NCI-H187 treated with DMSO at 0.1 percent for 48 hours (cell line): ENCODE measurements around the gene TFF3.

Source experiments
- DNase-seq: peaks from one replicate; lab custom pipeline; 2025; lab: John Stamatoyannopoulos, UW

TFF3 gene, protein sequence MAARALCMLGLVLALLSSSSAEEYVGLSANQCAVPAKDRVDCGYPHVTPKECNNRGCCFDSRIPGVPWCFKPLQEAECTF

DNA sequence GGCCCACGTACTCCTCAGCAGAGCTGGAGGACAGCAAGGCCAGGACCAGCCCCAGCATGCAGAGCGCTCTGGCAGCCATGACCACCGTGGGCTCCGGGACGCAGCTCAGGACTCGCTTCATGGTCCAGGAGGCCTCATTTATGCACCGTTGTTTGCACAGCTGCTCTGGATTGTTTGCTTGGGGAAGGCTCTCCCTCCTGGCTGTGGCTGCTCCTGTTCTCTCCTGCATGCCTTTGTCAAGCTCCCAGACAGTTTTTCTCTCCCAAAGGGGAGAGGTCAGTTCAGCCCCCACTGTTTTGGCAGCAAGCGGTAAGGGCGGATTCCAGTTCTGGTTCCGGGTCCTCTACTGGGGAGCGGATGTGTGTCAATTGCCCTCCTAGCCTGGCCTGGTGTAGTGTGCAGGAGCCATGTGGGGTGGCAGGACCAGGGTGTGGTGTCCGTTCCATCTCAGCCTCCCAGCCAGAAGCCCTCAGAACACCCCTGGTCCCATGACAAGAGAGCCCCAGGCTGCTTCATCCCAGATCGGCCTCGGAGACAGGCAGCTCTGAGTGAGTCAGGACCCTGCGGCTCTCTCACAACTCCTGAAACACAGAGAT lies at the start of gene TFF3:
Gene TFF3, minus strand, starts transcription at position 114 of the 596 bp plus-strand sequence. Its CDS starts 35 bp downstream, at position 79.
- peak; percentile 92 for DNase-seq

DNA sequence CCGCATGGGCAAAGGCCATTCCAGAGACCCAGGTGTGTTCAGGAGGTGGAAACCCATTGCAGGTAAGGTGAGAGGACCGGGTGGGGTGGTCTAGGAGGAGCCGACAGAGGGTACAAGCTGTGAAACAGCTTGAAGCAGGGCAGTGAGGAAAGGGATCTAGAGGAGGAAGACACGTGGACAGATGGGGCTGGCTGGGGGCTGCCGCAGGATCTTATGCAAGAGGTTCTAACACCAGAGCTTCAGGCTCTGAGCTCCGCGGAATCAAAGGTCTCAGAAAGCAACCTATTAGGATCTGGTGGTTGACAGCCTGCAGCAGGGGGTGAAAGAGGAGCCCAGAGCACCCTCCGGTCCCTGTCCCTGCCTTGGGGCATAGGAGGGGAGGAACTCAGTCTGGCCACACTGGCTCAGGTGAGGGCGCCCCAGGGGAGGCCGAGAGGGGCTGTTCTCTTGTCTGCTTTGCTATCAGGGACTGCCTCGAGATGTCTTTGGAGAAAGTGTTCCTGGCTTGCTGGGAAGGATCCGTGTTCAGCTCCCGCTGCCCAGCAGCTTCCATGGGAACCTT lies 49.2 kb upstream of the TFF3 start:
- DNase-seq: no peak

DNA sequence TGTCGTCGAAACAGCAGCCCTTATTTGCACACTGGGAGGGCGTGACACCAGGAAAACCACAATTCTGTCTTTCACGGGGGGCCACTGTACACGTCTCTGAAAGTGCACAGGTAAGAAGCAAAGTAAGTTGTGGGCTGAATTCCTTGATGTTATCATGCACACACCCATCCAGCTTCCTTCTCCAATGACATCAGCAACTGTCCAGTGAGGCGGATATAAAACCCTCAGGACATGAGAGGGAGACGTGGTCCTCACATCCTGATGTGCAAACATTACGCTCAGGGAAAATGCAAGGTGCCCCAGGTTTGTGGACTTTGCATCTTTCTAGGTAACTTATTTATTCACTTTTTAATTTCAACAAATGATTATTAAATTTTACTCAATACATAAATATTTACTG lies 48.1 kb upstream of the TFF3 start:
- no peak for DNase-seq

DNA sequence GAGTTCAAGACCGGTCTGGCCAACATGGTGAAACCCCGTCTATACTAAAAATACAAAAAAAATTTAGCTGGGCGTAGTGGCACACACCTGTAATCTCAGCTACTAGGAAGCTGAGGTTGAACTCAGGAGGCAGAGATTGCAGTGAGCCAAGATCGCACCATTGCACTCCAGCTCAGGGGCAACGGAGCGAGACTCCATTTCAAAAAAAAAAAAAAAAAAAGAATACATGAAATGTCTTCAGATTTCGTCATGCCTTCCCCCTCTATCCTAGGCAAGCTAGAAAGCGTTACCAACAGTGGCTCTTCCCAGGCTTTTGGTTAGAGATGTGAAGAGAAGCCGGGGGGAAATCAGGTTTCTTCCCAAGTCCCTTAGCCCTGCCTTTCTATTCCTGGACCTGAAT lies 47.5 kb upstream of the TFF3 start:
- no peak for DNase-seq

DNA sequence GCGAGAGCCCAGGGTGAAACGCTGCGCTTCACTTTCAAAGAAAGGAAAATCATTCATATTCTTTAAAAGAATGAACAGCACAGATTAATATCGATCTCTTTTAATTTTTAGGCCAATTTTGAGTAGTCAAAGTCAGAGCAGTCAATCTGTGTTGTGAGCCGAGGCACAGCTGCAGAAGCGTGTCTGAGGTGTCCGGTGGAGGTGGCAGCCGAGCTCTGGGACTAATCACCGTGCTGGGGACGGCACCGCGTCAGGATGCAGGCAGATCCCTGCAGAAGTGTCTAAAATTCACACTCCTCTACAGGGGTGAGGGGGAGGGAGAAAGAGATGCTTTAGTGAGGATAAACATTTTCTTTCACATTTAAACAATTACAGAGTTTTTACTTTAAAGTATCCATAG lies 47.0 kb upstream of the TFF3 start:
- no peak for DNase-seq

DNA sequence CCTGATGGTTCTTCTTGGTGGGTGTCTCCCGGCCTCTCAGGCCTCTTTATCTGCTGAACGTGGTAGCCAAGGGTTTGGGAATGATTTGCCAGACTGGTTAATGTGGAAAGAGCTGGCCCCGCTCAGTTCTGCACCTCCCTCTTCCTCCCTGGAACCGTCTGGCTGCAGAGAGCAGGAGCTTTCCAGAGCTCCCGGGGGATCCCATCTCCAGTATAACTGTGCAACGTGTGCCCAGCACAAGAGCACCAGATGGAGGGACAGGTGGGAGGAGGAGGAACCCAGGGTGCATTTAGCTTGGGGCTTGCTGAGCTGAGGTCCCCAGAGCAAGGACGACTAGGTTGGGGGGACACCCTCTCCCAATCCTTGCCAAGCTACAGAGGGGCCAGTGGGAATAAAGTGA lies 46.1 kb upstream of the TFF3 start:
- no peak for DNase-seq

DNA sequence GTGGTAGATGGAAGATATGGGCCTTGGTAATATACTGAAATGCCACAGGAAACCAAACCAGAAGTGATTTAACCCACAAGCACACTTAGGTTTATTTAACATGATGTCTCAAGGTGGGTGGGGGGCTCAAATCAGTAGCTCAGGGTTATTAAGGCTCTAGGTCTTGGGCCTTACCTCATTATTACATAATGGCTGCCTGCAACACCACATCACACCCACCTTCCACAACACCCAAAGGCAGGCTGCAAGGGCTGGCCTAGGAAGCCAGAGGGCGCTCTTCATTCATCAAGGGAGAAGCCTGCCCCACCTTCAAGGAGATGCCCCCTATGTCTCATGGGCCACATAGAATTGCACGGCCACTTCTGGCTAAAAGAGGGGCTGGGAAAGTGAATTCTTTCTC lies 45.1 kb upstream of the TFF3 start:
- no peak for DNase-seq

DNA sequence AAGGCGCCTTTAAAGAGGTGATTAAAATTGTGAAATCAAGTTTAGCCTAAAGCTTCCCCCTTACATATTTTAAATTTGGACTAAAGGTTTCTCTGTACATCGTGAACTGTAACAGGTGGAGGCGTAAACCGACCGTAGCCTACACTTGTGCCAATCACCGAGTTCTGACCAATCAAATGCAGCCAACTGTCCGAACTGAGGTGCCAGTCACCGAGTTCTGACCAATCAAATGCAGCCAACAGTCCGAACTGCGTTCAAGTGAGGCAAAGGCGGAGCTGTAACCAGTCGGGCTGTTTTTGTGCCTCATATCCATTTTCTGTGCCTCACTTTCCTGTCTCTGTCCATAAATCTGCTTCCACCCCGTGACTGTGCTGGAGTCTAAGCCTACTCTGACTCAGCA lies 43.7 kb upstream of the TFF3 start:
- no peak for DNase-seq

DNA sequence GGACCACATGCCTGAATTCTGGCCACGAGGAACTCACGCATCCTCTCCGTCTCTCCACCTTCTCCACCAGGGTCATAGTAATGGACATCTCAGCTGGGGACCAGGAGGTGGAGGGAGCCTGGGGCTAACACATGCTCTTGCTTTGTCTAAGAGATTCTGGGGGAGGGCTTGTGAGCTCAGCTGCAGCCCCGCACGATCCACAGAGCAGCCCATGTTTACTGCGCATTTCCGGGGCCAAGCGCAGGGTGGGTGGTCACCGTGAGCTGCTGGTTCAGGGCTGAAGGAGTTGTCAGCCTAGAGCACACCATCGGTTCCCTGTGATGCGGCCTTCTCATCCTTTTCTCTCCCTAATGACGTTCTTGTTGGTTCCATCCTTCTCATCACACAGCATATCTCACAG lies 43.1 kb upstream of the TFF3 start:
- DNase-seq: no peak

DNA sequence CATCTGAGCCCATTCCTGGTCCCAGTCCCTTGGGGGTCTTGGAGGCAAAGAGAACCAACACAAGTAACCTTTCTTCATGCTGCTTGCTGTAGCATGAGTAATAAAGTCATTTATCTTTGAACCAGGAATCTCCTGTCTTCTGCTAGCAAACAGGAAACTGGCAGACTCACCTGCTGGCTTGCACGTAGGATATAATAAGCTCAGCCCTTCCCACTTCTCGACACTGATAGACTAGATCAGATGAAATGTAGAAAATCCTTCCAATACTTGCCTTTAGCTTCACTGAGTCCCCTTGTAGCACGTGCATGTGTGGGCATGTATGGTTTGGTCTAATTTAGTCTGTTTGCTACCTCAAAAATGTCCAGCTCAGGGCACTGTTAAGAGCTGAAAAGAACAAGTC lies 42.1 kb upstream of the TFF3 start:
- no peak for DNase-seq

DNA sequence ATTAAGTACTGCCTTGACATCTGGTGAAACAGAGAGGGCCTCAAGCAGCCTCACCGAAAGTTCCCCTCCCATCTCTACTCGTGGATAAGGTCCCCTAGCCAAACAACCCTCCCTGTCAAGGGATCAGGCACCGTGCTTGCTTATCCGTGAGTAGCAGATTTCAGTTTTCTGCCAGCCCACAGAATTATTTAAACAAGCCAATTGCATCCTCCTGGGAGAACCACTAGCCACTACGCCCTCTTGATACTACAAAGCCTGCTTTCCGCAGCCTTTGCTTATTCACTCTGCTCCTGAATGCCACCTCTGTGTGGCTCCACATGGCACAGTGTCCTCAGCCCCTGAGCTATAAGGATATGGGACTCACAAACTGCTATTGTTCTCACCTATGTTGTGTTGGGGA lies 41.4 kb upstream of the TFF3 start:
- DNase-seq: no peak

DNA sequence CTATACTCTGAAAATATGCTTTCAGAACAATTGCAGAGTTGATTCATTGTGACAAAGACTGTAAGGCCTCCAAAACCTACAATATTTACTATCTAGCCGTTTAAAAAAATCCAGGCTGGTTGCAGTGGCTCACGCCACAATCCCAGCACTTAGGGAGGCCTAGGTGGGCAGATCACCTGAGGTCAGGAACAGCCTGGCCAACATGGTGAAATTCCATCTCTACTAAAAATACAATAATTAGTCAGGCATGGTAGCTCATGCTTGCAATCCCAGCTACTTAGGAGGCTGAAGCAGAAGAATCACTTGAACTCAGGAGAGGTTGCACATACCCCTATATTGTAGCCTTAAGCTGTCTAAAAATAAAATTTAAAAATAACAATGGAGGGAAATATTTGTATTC lies 40.8 kb upstream of the TFF3 start:
- DNase-seq: no peak

DNA sequence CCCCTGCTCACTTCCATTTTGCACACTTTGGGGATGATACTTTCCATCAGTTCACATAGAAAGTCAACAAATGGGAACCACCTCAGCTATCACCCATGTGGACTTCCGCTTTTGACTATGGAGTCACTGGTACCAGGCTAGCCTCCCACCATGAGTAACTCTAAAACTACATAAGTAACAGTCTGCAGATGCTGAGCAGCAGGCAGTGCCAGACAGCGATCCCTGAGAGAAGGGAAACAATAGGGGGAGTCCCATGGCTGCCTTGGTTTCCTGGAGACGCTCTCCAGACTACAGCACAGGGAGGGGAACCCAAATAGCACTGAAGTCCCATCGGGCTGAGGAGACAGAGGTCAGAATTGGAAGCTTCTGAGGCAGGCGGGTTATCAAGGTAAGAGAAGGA lies 38.4 kb upstream of the TFF3 start:
- DNase-seq: no peak

DNA sequence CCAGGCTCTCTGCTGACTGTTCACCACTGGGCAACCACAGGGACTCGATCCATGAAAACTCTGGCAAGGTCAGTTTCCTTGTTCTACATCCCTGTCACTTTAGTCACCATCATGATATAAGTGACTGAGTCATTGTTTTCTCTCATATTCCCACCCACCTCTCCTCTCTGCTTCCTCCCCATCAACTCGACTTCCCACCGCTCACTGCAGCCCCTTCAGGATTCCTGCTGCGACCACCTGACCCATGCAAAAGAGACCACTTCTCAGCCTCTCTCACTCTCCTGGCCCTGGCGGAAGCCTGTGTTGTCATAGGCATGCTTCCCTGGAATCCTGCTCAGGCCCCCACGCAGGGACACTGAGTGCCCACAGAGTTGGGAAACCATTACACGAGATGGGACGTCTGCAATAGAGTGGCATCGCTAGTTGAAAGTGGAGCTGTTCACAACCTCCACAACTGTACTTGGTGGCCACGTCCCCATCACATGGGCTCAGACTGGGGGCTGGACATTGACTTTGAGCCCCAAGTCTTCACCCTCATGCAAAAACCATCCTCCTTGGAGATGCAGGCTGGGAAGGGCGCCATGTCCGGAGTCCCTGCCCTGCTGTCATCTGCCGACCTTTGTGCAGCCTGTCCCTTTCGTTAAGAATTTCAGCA lies 37.4 kb upstream of the TFF3 start:
- DNase-seq: no peak

DNA sequence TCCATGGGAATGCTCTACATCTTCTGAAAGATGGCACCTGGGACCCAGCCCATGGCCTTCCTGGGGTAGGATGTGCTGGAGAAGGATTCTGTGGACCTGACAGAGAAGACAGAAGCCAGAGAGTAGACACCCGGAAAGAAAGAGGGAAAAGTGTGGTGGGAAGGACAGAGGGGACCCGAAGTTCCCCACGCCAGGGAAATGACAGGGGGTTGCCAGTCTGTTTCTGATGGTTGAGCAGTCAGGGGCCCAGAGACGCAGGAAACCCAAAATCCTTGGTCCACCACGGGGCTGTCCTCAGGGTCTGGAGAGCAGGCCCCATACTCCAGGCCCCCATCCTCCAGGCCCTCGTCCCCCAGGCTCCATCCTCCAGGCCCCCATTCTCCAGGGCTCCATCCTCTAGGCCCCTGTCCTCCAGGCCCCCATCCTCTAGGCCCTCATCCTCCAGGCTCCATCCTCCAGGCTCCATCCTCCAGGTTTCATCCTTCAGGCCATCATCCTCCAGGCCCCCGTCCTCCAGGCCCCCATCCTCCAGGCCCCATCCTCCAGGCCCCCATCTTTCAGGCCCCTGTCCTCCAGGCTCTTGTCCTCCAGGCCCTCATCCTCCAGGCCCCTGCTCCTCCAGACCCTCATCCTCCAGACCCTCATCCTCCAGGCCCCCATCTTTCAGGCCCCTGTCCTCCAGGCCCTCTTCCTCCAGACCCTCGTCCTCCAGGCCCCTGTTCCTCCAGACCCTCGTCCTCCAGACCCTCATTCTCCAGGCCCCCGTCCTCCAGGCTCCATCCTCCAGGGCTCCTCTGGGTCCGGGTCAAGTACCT lies 36.6 kb upstream of the TFF3 start:
- no peak for DNase-seq

DNA sequence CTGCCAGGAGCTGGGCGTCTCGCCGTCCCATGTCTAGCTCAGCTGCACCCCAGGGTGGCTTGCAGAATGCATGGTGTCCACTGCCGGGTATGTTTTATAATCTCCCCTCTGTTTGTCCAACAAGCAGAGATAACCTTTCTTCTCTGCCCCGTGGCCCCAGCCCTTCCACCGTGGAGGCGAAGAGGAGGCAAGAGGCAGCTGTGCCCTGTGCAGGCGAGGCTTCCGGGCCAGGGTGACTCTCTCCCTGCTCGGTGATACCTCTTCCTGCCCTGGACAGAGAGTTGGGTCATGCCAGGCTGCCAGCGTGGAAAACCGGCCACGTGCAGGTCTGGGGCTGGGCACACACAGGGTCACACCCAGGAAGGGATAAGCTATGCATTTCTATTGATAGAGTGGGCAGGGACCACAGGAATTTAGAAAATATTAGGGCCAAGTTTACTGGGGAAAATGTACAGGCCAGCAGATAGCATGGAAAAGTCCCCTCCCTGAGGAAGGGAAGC lies 35.8 kb upstream of the TFF3 start, which contains the start of gene TFF2:
Gene TFF2, minus strand, starts transcription at position 68 of the 500 bp plus-strand sequence. Its CDS starts 37 bp downstream, at position 31.
- DNase-seq: no peak

DNA sequence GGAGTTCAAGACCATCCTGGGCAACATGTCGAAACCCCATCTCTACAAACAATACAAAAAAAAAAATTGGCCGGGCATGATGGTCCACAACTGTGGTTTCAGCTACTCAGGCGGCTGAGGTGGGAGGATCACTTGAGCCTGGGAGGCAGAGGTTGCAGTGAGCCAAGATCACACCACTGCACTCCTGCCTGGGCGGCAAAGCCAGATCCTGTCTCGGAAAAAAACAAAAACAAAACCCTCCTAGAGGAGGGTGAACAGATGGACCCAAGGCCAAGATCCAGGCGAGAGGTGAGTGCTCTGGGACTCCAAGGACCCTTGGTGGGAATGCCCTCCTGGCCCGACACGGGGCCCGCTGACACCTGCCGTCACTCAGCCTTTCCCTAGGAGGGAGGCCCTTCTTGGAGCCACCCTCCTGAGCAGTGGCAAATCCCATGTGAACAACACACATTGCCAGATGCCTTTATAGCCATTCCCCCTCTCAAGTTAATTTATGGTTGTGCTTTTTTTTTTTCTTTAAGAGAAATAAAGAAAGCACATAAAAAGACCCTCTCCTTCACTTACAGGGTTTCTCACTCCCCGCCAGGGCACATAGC lies 35.2 kb upstream of the TFF3 start:
- DNase-seq: no peak

DNA sequence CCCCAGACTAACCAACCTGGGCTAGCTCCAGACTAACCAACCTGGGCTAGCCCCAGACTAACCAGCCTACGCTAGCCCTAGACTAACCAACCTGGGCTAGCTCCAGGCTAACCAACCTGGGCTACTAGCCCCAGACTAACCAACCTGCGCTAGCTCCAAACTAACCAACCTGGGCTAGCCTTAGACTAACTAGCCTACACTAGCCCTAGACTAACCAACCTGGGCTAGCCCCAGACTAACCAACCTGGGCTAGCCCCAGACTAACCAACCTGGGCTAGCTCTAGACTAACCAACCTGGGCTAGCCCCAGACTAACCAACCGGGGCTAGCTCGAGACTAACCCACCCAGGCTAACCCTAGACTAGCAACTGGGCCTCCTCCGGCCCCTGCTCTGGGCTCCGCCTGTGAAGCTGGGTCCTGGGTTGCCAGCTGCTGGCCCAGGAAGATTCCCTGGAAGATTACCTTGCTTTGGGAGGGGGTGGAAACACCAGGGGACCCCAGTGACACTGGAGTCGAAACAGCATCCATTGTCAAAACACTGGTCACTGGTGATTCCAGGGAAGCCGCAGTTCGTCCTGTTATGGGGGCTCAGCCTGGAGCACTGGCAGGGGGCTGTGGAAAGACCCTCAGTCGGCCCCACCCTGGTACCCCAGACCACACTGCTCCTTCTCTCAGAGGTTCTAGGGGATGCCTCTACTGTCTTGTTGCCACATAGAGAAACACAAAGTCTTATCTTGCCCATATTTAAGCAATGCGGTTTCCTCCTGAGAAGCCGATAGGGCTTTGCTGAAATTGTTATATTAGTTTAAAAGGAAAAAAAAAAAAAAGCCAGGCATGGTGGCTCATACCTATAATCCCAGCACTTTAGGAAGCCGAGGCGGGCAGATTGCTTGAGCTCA lies 34.5 kb upstream of the TFF3 start:
- DNase-seq: no peak

DNA sequence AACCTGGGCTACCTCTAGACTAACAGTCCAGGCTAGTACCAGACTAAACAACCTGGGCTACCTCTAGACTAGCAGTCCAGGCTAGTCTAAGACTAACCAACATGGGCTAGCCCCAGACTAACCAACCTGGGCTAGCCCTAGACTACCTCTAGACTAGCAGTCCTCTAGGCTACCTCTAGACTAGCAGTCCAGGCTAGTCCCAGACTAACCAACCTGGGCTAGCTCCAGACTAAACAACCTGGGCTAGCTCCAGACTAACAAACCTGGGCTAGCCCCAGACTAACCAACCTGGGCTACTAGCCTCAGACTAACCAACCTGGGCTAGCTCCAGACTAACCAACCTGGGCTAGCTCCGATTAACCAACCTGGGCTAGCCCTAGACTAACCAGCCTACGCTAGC lies 33.6 kb upstream of the TFF3 start:
- DNase-seq: no peak

DNA sequence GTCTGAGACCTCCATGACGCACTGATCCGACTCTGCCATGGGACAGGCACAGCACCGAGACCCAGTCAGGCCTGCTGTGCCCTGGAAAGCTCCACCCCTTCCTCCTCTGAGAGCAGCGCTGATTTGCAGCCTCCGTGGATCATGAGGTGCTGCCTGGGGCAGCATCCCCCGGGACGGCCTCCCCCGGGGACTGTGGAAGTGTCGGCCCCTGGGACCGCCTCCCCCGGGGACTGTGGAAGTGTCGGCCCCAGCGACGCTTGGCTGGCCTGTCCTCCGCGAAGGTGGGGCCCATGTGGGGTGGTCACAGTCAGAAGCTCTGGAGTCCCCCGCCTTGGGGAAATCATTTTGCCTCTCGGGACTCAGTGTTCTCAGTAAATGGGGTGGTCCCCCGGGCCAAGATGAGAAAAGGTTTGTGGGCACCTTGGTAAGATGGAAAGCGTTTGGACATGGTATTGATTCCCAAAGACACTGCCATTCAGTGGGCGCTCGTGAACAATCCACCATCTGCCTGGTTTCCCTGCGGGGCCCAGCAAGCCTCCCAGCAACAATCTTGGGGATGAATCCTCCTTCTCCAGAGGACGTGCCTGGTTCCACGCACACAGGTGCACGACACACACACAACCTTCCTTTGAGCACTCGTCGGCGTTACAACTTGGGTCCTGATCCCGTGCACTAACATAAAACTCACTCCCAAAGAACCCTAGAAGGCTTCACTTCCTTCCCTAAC lies 32.6 kb upstream of the TFF3 start:
- DNase-seq: no peak
